ENCODE measurements around the gene SAMD1. TPM values are rescaled to one million over a fixed set of nuclear protein-coding genes. Genes with fewer than 3 reads are reported as not detected.

Gene SAMD1
- total RNA-seq, 2 donors from 2014 or later = 52.9 to 91.3 TPM

- Histone ChIP-seq H3K4me1 (peaks cover 3% of the 10 kb centered on the region), H3K4me3 (no peak overlapping the region), H3K27me3 (peaks cover 4% of the 10 kb centered on the region), H3K27ac (no peak overlapping the region), H3K9me3 (no peaks in the 10 kb centered on the region), H3K36me3 (no peaks in the 10 kb centered on the region), H3K9ac (ENCODE audit: low read depth in 2 of 2, low read length in 2 of 2) (no peak overlapping the region)
- no peak for TF ChIP-seq CTCF (IDR thresholded peaks at IDR 0.05)
- no peak for DNase-seq
- intact Hi-C loops (cut with DNase I) = no loop called here
These were observed 34.4 kb downstream of the SAMD1 start for GRCh38 chr19:14056069-14056666.

GRCh38 chr19:14055396-14055795, 35.2 kb downstream of the SAMD1 start:
- Histone ChIP-seq H3K9me3 (no peaks in the 10 kb centered on the region), H3K36me3 (no peaks in the 10 kb centered on the region), H3K27me3 (peaks cover 4% of the 10 kb centered on the region), H3K4me1 (peaks cover 3% of the 10 kb centered on the region), H3K27ac (no peak overlapping the region), H3K4me3 (no peak overlapping the region), H3K9ac (ENCODE audit: low read depth in 2 of 2, low read length in 2 of 2) (no peak overlapping the region)
- intact Hi-C loops (cut with DNase I) = no loop called here
- no peak for DNase-seq
- no peak for TF ChIP-seq CTCF (IDR thresholded peaks at IDR 0.05)

- peaks cover 4% of the 10 kb centered on the region for H3K27me3 ChIP-seq
- intact Hi-C loops (cut with DNase I) = no loop called here
- H3K9ac ChIP-seq (ENCODE audit: low read depth in 2 of 2, low read length in 2 of 2) = no peak overlapping the region
- H3K9me3 ChIP-seq = no peaks in the 10 kb centered on the region
- no peak overlapping the region for H3K4me3 ChIP-seq
- TF ChIP-seq CTCF (IDR thresholded peaks at IDR 0.05) = no peak
- H3K27ac ChIP-seq = no peak overlapping the region
- peaks cover 3% of the 10 kb centered on the region for H3K4me1 ChIP-seq
- DNase-seq = no peak
- no peaks in the 10 kb centered on the region for H3K36me3 ChIP-seq
These were observed 35.8 kb downstream of the SAMD1 start for GRCh38 chr19:14054721-14055120.

GRCh38 chr19:14054099-14054498, 36.5 kb downstream of the SAMD1 start:
- Histone ChIP-seq H3K9ac (ENCODE audit: low read depth in 2 of 2, low read length in 2 of 2) (no peak overlapping the region), H3K4me3 (no peak overlapping the region), H3K27me3 (no peaks in the 10 kb centered on the region), H3K36me3 (no peaks in the 10 kb centered on the region), H3K27ac (no peak overlapping the region), H3K9me3 (no peaks in the 10 kb centered on the region), H3K4me1 (peaks cover 3% of the 10 kb centered on the region)
- intact Hi-C loops (cut with DNase I) = no loop called here
- no peak for TF ChIP-seq CTCF (IDR thresholded peaks at IDR 0.05)
- no peak for DNase-seq

GRCh38 chr19:14053500-14053899, 37.1 kb downstream of the SAMD1 start:
- TF ChIP-seq CTCF (IDR thresholded peaks at IDR 0.05) = no peak
- H3K4me1 ChIP-seq = peaks cover 3% of the 10 kb centered on the region
- no peaks in the 10 kb centered on the region for H3K9me3 ChIP-seq
- H3K4me3 ChIP-seq = no peak overlapping the region
- no peaks in the 10 kb centered on the region for H3K27me3 ChIP-seq
- intact Hi-C loops (cut with DNase I) = no loop called here
- DNase-seq = no peak
- H3K36me3 ChIP-seq = no peaks in the 10 kb centered on the region
- H3K9ac ChIP-seq (ENCODE audit: low read depth in 2 of 2, low read length in 2 of 2) = no peak overlapping the region
- H3K27ac ChIP-seq = no peak overlapping the region
